ENCODE data around the gene HSPB7.
"Not testable (repeated sequence)": the region's sequence is repeated elsewhere in the genome, so short reads cannot be mapped to it uniquely, and the experiment has no call there.

Gene HSPB7

GRCh38 chr1:16054598-16055540 is 37.0 kb upstream of the HSPB7 start:
- H3K4me3 ChIP-seq (ENCODE audit: low read depth, low read length), result no peak overlapping the region
- DNase-seq (ENCODE audit: low read depth), result no peak
- TF ChIP-seq, protein P1, sequence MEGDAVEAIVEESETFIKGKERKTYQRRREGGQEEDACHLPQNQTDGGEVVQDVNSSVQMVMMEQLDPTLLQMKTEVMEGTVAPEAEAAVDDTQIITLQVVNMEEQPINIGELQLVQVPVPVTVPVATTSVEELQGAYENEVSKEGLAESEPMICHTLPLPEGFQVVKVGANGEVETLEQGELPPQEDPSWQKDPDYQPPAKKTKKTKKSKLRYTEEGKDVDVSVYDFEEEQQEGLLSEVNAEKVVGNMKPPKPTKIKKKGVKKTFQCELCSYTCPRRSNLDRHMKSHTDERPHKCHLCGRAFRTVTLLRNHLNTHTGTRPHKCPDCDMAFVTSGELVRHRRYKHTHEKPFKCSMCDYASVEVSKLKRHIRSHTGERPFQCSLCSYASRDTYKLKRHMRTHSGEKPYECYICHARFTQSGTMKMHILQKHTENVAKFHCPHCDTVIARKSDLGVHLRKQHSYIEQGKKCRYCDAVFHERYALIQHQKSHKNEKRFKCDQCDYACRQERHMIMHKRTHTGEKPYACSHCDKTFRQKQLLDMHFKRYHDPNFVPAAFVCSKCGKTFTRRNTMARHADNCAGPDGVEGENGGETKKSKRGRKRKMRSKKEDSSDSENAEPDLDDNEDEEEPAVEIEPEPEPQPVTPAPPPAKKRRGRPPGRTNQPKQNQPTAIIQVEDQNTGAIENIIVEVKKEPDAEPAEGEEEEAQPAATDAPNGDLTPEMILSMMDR (IDR thresholded peaks at IDR 0.05; ENCODE audit: control insufficient read depth, extremely low read depth, insufficient read depth), result no peak

DNA sequence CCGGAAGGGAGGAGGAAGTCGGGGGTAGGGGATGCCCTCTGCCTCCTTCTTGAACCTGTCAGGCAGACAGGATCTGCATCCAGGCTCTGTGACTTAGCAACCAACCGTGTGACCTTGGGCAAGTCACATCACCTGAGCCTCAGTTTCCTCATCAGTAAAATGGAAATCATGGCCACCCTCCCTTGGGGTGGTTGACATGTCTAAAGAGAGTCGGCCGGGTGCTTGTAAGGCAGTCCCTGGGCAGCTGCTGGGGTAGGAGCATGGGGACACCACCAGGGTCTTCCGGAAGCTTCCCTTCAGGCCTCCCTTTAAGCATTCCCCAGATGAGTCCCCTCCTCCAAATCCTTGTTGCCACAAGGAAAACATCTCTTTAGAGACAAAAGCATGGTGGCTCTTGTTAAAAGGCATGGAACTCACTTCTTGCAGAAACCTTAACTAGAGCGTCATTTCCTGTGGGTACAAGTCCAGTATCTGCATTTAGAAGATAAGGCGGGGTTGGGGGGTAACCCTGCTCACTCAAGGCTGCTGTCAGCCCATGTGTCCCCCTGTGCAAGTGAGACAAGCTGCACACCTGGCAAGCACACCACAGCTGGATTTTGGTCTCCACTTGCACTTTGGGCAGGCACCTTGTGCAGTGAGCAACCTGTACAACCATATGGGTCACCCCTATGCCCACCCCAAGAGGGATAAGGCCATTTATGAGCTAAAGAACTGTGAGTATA is 36.1 kb upstream of the HSPB7 start:
- no peak for DNase-seq (ENCODE audit: low read depth)
- no peak overlapping the region for H3K4me3 ChIP-seq (ENCODE audit: low read depth, low read length)
- TF ChIP-seq, protein P1 (IDR thresholded peaks at IDR 0.05; ENCODE audit: control insufficient read depth, extremely low read depth, insufficient read depth), result no peak

- not testable (repeated sequence) for DNase-seq (ENCODE audit: low read depth); H3K4me3 ChIP-seq (ENCODE audit: low read depth, low read length)
Measured at GRCh38 chr1:16051949-16052348, 34.1 kb upstream of the HSPB7 start.

DNA sequence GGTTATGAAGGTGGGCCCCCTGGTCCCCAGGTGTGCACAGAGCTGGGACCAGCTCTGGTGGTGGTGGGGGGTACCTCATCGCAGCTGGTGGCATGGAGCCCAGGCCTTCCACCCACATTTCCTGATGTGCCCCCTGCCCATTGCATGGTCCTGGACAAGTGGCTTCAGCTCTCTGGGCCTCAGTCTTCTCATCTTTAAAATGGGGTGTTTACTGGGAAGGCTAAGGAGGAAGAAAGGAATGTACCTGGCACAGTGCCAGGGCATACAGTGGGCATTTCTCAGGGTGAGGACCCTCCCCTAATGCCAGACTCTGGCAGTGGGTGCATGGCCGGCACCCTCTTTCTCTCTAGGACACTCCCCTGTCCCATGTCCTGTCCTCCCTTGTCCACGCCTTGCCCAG is 33.2 kb upstream of the HSPB7 start:
- DNase-seq (ENCODE audit: low read depth), result no peak
- TF ChIP-seq, protein P1 (IDR thresholded peaks at IDR 0.05; ENCODE audit: control insufficient read depth, extremely low read depth, insufficient read depth), result no peak
- no peak overlapping the region for H3K4me3 ChIP-seq (ENCODE audit: low read depth, low read length)

DNA sequence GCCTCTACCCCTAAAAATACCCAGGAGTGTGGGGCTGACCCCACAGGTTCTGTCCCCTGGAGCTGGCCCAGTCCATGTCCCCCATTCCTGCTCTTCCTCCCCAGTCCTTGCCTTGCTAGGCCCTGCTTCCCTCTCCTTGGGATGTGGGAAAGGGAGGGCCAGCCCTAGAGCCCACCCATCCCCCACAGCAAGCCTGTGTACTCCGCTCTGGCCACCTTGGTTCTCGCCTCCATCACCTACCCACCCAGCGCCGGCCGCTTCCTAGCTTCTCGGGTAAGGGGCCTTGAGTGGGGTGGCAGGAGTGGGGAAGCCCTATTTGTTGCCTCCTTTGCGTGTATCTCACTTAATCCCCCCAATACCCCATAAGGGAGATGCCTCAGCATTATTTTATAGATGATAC is 32.5 kb upstream of the HSPB7 start:
- TF ChIP-seq, protein P1 (IDR thresholded peaks at IDR 0.05; ENCODE audit: control insufficient read depth, extremely low read depth, insufficient read depth), result no peak
- no peak for DNase-seq (ENCODE audit: low read depth)
- no peak overlapping the region for H3K4me3 ChIP-seq (ENCODE audit: low read depth, low read length)

- DNase-seq (ENCODE audit: low read depth), result no peak
- TF ChIP-seq, protein P1 (IDR thresholded peaks at IDR 0.05; ENCODE audit: control insufficient read depth, extremely low read depth, insufficient read depth), result no peak
- no peak overlapping the region for H3K4me3 ChIP-seq (ENCODE audit: low read depth, low read length)
Measured at GRCh38 chr1:16048573-16049189, 30.8 kb upstream of the HSPB7 start.
